Measurements from ENCODE around the gene THRB. TPM values are rescaled to one million over a fixed set of nuclear protein-coding genes. Genes with fewer than 3 reads are reported as not detected.
A peak's percentile ranks its signal among the peaks of the same experiment; 100 is the strongest.

The THRB gene
- total RNA-seq, 1 donor from 2014 or later = 0.31 TPM

- no peak for TF ChIP-seq CTCF (IDR thresholded peaks at IDR 0.05)
- no peak for DNase-seq
- intact Hi-C loops (cut with micrococcal nuclease) = loop anchor here (1.0 to 5.0 kb wide), 5 partner anchors 51 to 1671 kb away; no protein-coding TSS in a partner anchor
- ChIA-PET POLR2A (no interaction called here), CTCF (interaction anchor here (1.0 to 2.0 kb wide), 6 partner anchors 52 to 355 kb away, joined by 3 to 13 read pairs (median 6); no protein-coding TSS in a partner anchor)
- Mint-ChIP-seq H3K9me3 (no peaks in the 10 kb centered on the region), H3K27me3 (no peaks in the 10 kb centered on the region), H3K4me1 (no peaks in the 10 kb centered on the region), H3K36me3 (ENCODE audit: low read depth) (no peaks in the 10 kb centered on the region), H3K27ac (no peak overlapping the region), H3K4me3 (no peak overlapping the region)
- ATAC-seq (ENCODE audit: low read depth) = peak; percentile 75
Observed at GRCh38 chr3:24237971-24238706, 256.5 kb downstream of the THRB start.

GRCh38 chr3:24235121-24235520 is 259.5 kb downstream of the THRB start:
- no peak for TF ChIP-seq CTCF (IDR thresholded peaks at IDR 0.05)
- H3K27ac Mint-ChIP-seq = no peak overlapping the region
- H3K36me3 Mint-ChIP-seq (ENCODE audit: low read depth) = no peaks in the 10 kb centered on the region
- no peaks in the 10 kb centered on the region for H3K9me3 Mint-ChIP-seq
- intact Hi-C loops (cut with micrococcal nuclease) = loop anchor here (5.0 kb wide), 2 partner anchors 403 to 1668 kb away; no protein-coding TSS in a partner anchor
- ATAC-seq (ENCODE audit: low read depth) (no peak), DNase-seq (no peak)
- POLR2A ChIA-PET = no interaction called here
- CTCF ChIA-PET = no interaction called here
- H3K4me3 Mint-ChIP-seq = no peak overlapping the region
- no peaks in the 10 kb centered on the region for H3K4me1 Mint-ChIP-seq
- H3K27me3 Mint-ChIP-seq = no peaks in the 10 kb centered on the region

- Mint-ChIP-seq H3K27me3 (no peaks in the 10 kb centered on the region), H3K4me3 (no peak overlapping the region), H3K27ac (no peak overlapping the region), H3K9me3 (no peaks in the 10 kb centered on the region), H3K36me3 (ENCODE audit: low read depth) (no peaks in the 10 kb centered on the region), H3K4me1 (no peaks in the 10 kb centered on the region)
- intact Hi-C loops (cut with micrococcal nuclease) = no loop called here
- ChIA-PET CTCF (interaction anchor here (1.3 kb wide), 1 partner anchor 47 kb away, joined by 4 read pairs; no protein-coding TSS in a partner anchor), POLR2A (interaction anchor here (0.6 kb wide), 1 partner anchor 9 kb away, joined by 4 read pairs; no protein-coding TSS in a partner anchor)
- TF ChIP-seq CTCF (IDR thresholded peaks at IDR 0.05) = no peak
- no peak for ATAC-seq (ENCODE audit: low read depth)
- DNase-seq = no peak
Observed at GRCh38 chr3:24232784-24233183, 261.9 kb downstream of the THRB start.

- Mint-ChIP-seq H3K27me3 (no peaks in the 10 kb centered on the region), H3K27ac (no peak overlapping the region), H3K4me1 (peaks cover 6% of the 10 kb centered on the region), H3K4me3 (no peak overlapping the region), H3K9me3 (no peaks in the 10 kb centered on the region), H3K36me3 (ENCODE audit: low read depth) (no peaks in the 10 kb centered on the region)
- CTCF ChIA-PET = interaction anchor here (2.6 kb wide), 1 partner anchor 341 kb away, joined by 11 read pairs; no protein-coding TSS in a partner anchor
- intact Hi-C loops (cut with micrococcal nuclease) = no loop called here
- no peak for ATAC-seq (ENCODE audit: low read depth)
- DNase-seq = no peak
- TF ChIP-seq CTCF (IDR thresholded peaks at IDR 0.05) = no peak
- POLR2A ChIA-PET = no interaction called here
Observed at GRCh38 chr3:24229468-24230221, 265.0 kb downstream of the THRB start.

GRCh38 chr3:24227635-24228034 is 267.0 kb downstream of the THRB start:
- Mint-ChIP-seq H3K9me3 (no peaks in the 10 kb centered on the region), H3K36me3 (ENCODE audit: low read depth) (no peaks in the 10 kb centered on the region), H3K27ac (no peak overlapping the region)

More at GRCh38 chr3:24227635-24228034, 267.0 kb downstream of the THRB start:
- ChIA-PET CTCF (no interaction called here), POLR2A (no interaction called here)
- Mint-ChIP-seq H3K4me3 (no peak overlapping the region), H3K27me3 (no peaks in the 10 kb centered on the region), H3K4me1 (peaks cover 8% of the 10 kb centered on the region)
- ATAC-seq (ENCODE audit: low read depth) = no peak
- DNase-seq = no peak
- intact Hi-C loops (cut with micrococcal nuclease) = no loop called here
- no peak for TF ChIP-seq CTCF (IDR thresholded peaks at IDR 0.05)
